Neural cell (in vitro differentiated cells): Measurements from ENCODE around the gene MAML3. TPM values are rescaled to one million over a fixed set of nuclear protein-coding genes. Genes with fewer than 3 reads are reported as not detected.

Experiments
- H2AFZ ChIP-seq: fragments of 200-600, 300-800 bp; sonication (generic), shearing (Covaris generic); 2 replicates; pipeline ENCODE4 v1.6.0; 2014; ENCODE audit warnings: low read depth, mild to moderate bottlenecking, antibody characterized with exemption, low read length, moderate library complexity
- H3F3A ChIP-seq: fragments of 200-600 bp; shearing (Covaris generic); 2 replicates; pipeline ENCODE4 v1.6.1; 2016; ENCODE audit warnings: mild to moderate bottlenecking, moderate library complexity, mixed read lengths, antibody characterized with exemption, low read length; ENCODE audit not compliant: insufficient read depth, poor library complexity, severe bottlenecking
- H3K27ac ChIP-seq: fragments of 200-600, 300-800 bp; sonication (generic), shearing (Covaris generic); 2 replicates; pipeline ENCODE4 v1.5.1; 2014; ENCODE audit warnings: mild to moderate bottlenecking, low read length, moderate library complexity
- H3K27me3 ChIP-seq: fragments of 300-800, 200-600 bp; sonication (generic), shearing (Covaris generic); 2 replicates; pipeline ENCODE4 v1.6.0; 2014; ENCODE audit warnings: mild to moderate bottlenecking, low read depth, low read length, moderate library complexity; ENCODE audit not compliant: insufficient read depth
- H3K36me3 ChIP-seq: fragments of 300-800, 200-600 bp; sonication (generic), shearing (Covaris generic); 2 replicates; pipeline ENCODE4 v1.5.1; 2014; ENCODE audit warnings: mild to moderate bottlenecking, antibody characterized with exemption, low read length, moderate library complexity; ENCODE audit not compliant: insufficient read depth
- H3K4me2 ChIP-seq: fragments of 300-800, 200-600 bp; sonication (generic), shearing (Covaris generic); 2 replicates; pipeline ENCODE4 v1.6.0; 2014; ENCODE audit warnings: mild to moderate bottlenecking, low read length
- H3K4me3 ChIP-seq: fragments of 300-800, 200-600 bp; sonication (generic), shearing (Covaris generic); 2 replicates; pipeline ENCODE4 v1.5.1; 2014; ENCODE audit warnings: mild to moderate bottlenecking, low read length, moderate library complexity
- H3K79me2 ChIP-seq: fragments of 200-600 bp; shearing (Covaris generic); replicated peaks from 2 replicates; pipeline ENCODE4 v1.6.0; 2014; ENCODE audit warnings: mild to moderate bottlenecking, low read length, moderate library complexity; ENCODE audit not compliant: insufficient read depth
- H3K9ac ChIP-seq: fragments of 300-800, 200-600 bp; sonication (generic), shearing (Covaris generic); 2 replicates; pipeline ENCODE4 v1.6.1; 2016; ENCODE audit warnings: mild to moderate bottlenecking, low read length, mixed read lengths
- H3K9me2 ChIP-seq: fragments of 200-600 bp; shearing (Covaris generic); 2 replicates; pipeline ENCODE4 v1.6.1; 2016; ENCODE audit warnings: mild to moderate bottlenecking, low read length, mixed read lengths; ENCODE audit not compliant: insufficient read depth
- H3K9me3 ChIP-seq: fragments of 200-600, 300-800 bp; sonication (generic), shearing (Covaris generic); 2 replicates; pipeline ENCODE4 v1.6.1; 2016; ENCODE audit warnings: mild to moderate bottlenecking, mixed run types, low read length, moderate library complexity, mixed read lengths
- H4K20me1 ChIP-seq: fragments of 200-600 bp; shearing (Covaris generic); 2 replicates; pipeline ENCODE4 v1.6.1; 2016; ENCODE audit warnings: mild to moderate bottlenecking, mixed run types; ENCODE audit not compliant: insufficient read depth
- CTCF ChIP-seq: fragments of 450-650 bp; IDR thresholded peaks from 2 replicates; pipeline ENCODE4 v1.5.1; 2014; ENCODE audit warnings: antibody characterized with exemption, mild to moderate bottlenecking, moderate library complexity; ENCODE audit not compliant: poor library complexity, severe bottlenecking
- EP300 ChIP-seq: fragments of 450-650 bp; conservative IDR thresholded peaks from 2 replicates; pipeline ENCODE4 v1.6.1; 2014; ENCODE audit warnings: antibody characterized with exemption, mild to moderate bottlenecking, moderate library complexity; ENCODE audit not compliant: poor library complexity, severe bottlenecking
- EZH2 ChIP-seq: fragments of 200-600, 300-800 bp; shearing (Covaris generic), sonication (generic); IDR thresholded peaks from 2 replicates; pipeline ENCODE4 v1.6.1; 2014; ENCODE audit warnings: antibody characterized with exemption, low read length, borderline replicate concordance, mild to moderate bottlenecking; ENCODE audit not compliant: insufficient read depth, poor library complexity, severe bottlenecking
- MXI1 ChIP-seq: fragments of 450-650 bp; conservative IDR thresholded peaks from 2 replicates; pipeline ENCODE4 v1.6.1; 2014; ENCODE audit warnings: antibody characterized with exemption, mild to moderate bottlenecking; ENCODE audit not compliant: poor library complexity, severe bottlenecking
- POLR2AphosphoS5 ChIP-seq: IDR thresholded peaks from 2 replicates; pipeline ENCODE4 v1.6.1; 2012
- RAD21 ChIP-seq: fragments of 450-650 bp; conservative IDR thresholded peaks from 2 replicates; pipeline ENCODE4 v1.6.1; 2014; ENCODE audit warnings: antibody characterized with exemption, mild to moderate bottlenecking, moderate library complexity
- SMC3 ChIP-seq: fragments of 450-650 bp; conservative IDR thresholded peaks from 2 replicates; pipeline ENCODE4 v1.6.1; 2014; ENCODE audit warnings: antibody characterized with exemption, mild to moderate bottlenecking, moderate library complexity; ENCODE audit not compliant: poor library complexity
- TAF1 ChIP-seq: IDR thresholded peaks from 2 replicates; pipeline ENCODE4 v1.6.1; 2012; ENCODE audit warnings: low read depth
- polyA plus RNA-seq: library from polyadenylated mRNA; depleted of rRNA; stranded (reverse); fragments of >200 nt; gene quantifications from 2 replicates; pipeline ENCODE4 v1.2.3, GENCODE V29; 2014
- TF ChIP-seq, protein P1 (sequence below): IDR thresholded peaks from 2 replicates; pipeline ENCODE4 v1.6.1; 2012; ENCODE audit warnings: borderline replicate concordance

The MAML3 gene
- polyA plus RNA-seq, 1 donor from 2014 or later: 10.2 TPM

- Histone ChIP-seq H3K79me2 (no peaks in the 10 kb centered on the region), H3K9ac (no peak overlapping the region), H3K36me3 (no peaks in the 10 kb centered on the region), H3F3A (no peaks in the 10 kb centered on the region), H3K9me3 (no peaks in the 10 kb centered on the region), H3K4me2 (no peak overlapping the region), H3K27me3 (no peaks in the 10 kb centered on the region), H3K4me3 (no peak overlapping the region), H3K9me2 (no peaks in the 10 kb centered on the region), H2AFZ (no peak overlapping the region), H3K27ac (no peak overlapping the region), H4K20me1 (no peaks in the 10 kb centered on the region)
- TF ChIP-seq CTCF (no peak), POLR2AphosphoS5 (no peak), EP300 (no peak), TAF1 (no peak), SMC3 (no peak)
- TF ChIP-seq, protein P1, sequence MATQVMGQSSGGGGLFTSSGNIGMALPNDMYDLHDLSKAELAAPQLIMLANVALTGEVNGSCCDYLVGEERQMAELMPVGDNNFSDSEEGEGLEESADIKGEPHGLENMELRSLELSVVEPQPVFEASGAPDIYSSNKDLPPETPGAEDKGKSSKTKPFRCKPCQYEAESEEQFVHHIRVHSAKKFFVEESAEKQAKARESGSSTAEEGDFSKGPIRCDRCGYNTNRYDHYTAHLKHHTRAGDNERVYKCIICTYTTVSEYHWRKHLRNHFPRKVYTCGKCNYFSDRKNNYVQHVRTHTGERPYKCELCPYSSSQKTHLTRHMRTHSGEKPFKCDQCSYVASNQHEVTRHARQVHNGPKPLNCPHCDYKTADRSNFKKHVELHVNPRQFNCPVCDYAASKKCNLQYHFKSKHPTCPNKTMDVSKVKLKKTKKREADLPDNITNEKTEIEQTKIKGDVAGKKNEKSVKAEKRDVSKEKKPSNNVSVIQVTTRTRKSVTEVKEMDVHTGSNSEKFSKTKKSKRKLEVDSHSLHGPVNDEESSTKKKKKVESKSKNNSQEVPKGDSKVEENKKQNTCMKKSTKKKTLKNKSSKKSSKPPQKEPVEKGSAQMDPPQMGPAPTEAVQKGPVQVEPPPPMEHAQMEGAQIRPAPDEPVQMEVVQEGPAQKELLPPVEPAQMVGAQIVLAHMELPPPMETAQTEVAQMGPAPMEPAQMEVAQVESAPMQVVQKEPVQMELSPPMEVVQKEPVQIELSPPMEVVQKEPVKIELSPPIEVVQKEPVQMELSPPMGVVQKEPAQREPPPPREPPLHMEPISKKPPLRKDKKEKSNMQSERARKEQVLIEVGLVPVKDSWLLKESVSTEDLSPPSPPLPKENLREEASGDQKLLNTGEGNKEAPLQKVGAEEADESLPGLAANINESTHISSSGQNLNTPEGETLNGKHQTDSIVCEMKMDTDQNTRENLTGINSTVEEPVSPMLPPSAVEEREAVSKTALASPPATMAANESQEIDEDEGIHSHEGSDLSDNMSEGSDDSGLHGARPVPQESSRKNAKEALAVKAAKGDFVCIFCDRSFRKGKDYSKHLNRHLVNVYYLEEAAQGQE: no peak
These were observed 390.3 kb downstream of the MAML3 start for GRCh38 chr4:139763672-139764071.

GRCh38 chr4:139763205-139763604, 390.8 kb downstream of the MAML3 start:
- no peaks in the 10 kb centered on the region for H3K36me3 ChIP-seq
- no peak overlapping the region for H3K27ac ChIP-seq
- no peaks in the 10 kb centered on the region for H3F3A ChIP-seq
- H3K79me2 ChIP-seq: no peaks in the 10 kb centered on the region
- no peaks in the 10 kb centered on the region for H3K27me3 ChIP-seq
- H3K4me2 ChIP-seq: no peak overlapping the region
- no peak overlapping the region for H3K4me3 ChIP-seq
- TF ChIP-seq RAD21: no peak
- no peak for TF ChIP-seq MXI1
- no peak for TF ChIP-seq SMC3
- no peak for TF ChIP-seq POLR2AphosphoS5
- no peak for TF ChIP-seq EZH2
- no peak for TF ChIP-seq CTCF
- TF ChIP-seq TAF1: no peak
- TF ChIP-seq, protein P1: no peak
- no peak for TF ChIP-seq EP300
- no peaks in the 10 kb centered on the region for H3K9me3 ChIP-seq
- no peaks in the 10 kb centered on the region for H3K9me2 ChIP-seq
- H3K9ac ChIP-seq: no peak overlapping the region
- H4K20me1 ChIP-seq: no peaks in the 10 kb centered on the region
- H2AFZ ChIP-seq: no peak overlapping the region
